HEK293T (cell line): Measurements from ENCODE around the gene BCR.

Experiments used
- CTCF ChIA-PET: fragments of 350-600 bp; formaldehyde crosslinking; extraction: SDS; loops from one replicate; lab custom pipeline; 2021; ENCODE audit warnings: antibody characterized with exemption, inconsistent platforms; lab: Yijun Ruan, JAX
- POLR2A ChIA-PET: fragments of 350-600 bp; formaldehyde crosslinking; extraction: SDS; loops from one replicate; lab custom pipeline; 2020; ENCODE audit warnings: antibody characterized with exemption, inconsistent platforms; lab: Yijun Ruan, JAX
- DNase-seq: peaks from one replicate; pipeline ENCODE4 v3.0.0; 2012; ENCODE audit warnings: mixed read lengths; ENCODE audit errors: extremely low spot score
- ARNT ChIP-seq: fragments of 450-650 bp; IDR thresholded peaks from 2 replicates; pipeline ENCODE4 v1.6.1; 2017; ENCODE audit warnings: mild to moderate bottlenecking
- BHLHE40 ChIP-seq: fragments of 450-650 bp; IDR thresholded peaks from 2 replicates; pipeline ENCODE4 v1.6.1; 2016; ENCODE audit warnings: mild to moderate bottlenecking, moderate library complexity, borderline replicate concordance
- CTBP1 ChIP-seq: fragments of 450-650 bp; IDR thresholded peaks from 2 replicates; pipeline ENCODE4 v1.6.1; 2016; ENCODE audit warnings: borderline replicate concordance
- ELF4 ChIP-seq: fragments of 450-650 bp; IDR thresholded peaks from 2 replicates; pipeline ENCODE4 v1.6.1; 2017; ENCODE audit warnings: antibody characterized with exemption
- FOXA1 ChIP-seq: fragments of 450-650 bp; IDR thresholded peaks from 2 replicates; pipeline ENCODE4 v1.6.1; 2016; ENCODE audit warnings: mild to moderate bottlenecking
- FOXK2 ChIP-seq: fragments of 450-650 bp; IDR thresholded peaks from 2 replicates; pipeline ENCODE4 v1.6.1; 2016; ENCODE audit warnings: mild to moderate bottlenecking
- FOXM1 ChIP-seq: fragments of 450-650 bp; IDR thresholded peaks from 2 replicates; pipeline ENCODE4 v1.6.1; 2017; ENCODE audit warnings: mild to moderate bottlenecking, borderline replicate concordance
- HDGF ChIP-seq: fragments of 450-650 bp; IDR thresholded peaks from 2 replicates; pipeline ENCODE4 v1.6.1; 2017; ENCODE audit warnings: antibody characterized with exemption, borderline replicate concordance
- L3MBTL2 ChIP-seq: fragments of 450-650 bp; conservative IDR thresholded peaks from 2 replicates; pipeline ENCODE4 v1.6.1; 2016; ENCODE audit warnings: mild to moderate bottlenecking
- LEF1 ChIP-seq: fragments of 450-650 bp; IDR thresholded peaks from 2 replicates; pipeline ENCODE4 v1.6.1; 2017; ENCODE audit warnings: mild to moderate bottlenecking, borderline replicate concordance
- NFRKB ChIP-seq: fragments of 450-650 bp; IDR thresholded peaks from 2 replicates; pipeline ENCODE4 v1.6.1; 2016; ENCODE audit warnings: mild to moderate bottlenecking, moderate library complexity
- PKNOX1 ChIP-seq: fragments of 450-650 bp; IDR thresholded peaks from 2 replicates; pipeline ENCODE4 v1.6.1; 2016
- SP1 ChIP-seq: fragments of 450-650 bp; IDR thresholded peaks from 2 replicates; pipeline ENCODE4 v1.6.1; 2017
- SUZ12 ChIP-seq: fragments of 450-650 bp; IDR thresholded peaks from 2 replicates; pipeline ENCODE4 v1.6.1; 2016; ENCODE audit warnings: mild to moderate bottlenecking
- TARDBP ChIP-seq: fragments of 450-650 bp; IDR thresholded peaks from 2 replicates; pipeline ENCODE4 v1.6.1; 2016
- ZNF384 ChIP-seq: fragments of 450-650 bp; IDR thresholded peaks from 2 replicates; pipeline ENCODE4 v1.6.1; 2016

The BCR gene

GRCh38 chr22:23351321-23351720, 171.0 kb downstream of the BCR start:
- no peak for DNase-seq
- POLR2A ChIA-PET, result no interaction called here
- CTCF ChIA-PET, result no interaction called here
- no peak for TF ChIP-seq LEF1
- TF ChIP-seq FOXA1, result no peak
- TF ChIP-seq HDGF, result no peak
- no peak for TF ChIP-seq ARNT
- TF ChIP-seq ELF4, result no peak
- TF ChIP-seq NFRKB, result no peak
- no peak for TF ChIP-seq CTBP1
- TF ChIP-seq PKNOX1, result no peak
- TF ChIP-seq FOXK2, result no peak
- TF ChIP-seq TARDBP, result no peak
- TF ChIP-seq SP1, result no peak
- TF ChIP-seq SUZ12, result no peak

DNA sequence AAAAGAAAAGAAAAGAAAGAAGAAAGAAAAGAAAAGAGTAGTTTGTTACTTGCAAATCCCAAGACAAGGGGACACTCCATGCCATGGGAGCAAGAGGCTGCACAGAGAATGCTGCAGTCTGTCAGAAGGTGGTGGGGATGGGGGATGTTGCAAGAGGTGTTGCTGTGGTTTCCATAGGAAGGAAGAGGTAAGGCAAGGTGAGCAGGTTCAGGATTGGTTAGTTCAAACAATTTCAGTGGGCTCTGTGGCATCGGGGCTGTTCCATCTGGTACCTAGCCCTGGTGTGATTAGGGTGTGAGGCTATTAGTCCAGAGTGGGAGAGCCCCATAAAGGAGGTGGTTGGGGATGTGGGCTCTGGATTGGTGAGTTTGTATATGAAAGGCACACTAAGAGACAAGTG, 172.7 kb downstream of the BCR start:
- DNase-seq, result no peak
- CTCF ChIA-PET, result no interaction called here
- POLR2A ChIA-PET, result no interaction called here
- TF ChIP-seq CTBP1, result no peak
- TF ChIP-seq FOXA1, result no peak
- TF ChIP-seq NFRKB, result no peak
- TF ChIP-seq ELF4, result no peak
- TF ChIP-seq L3MBTL2, result no peak
- no peak for TF ChIP-seq SP1
- no peak for TF ChIP-seq FOXM1
- TF ChIP-seq ARNT, result no peak
- TF ChIP-seq BHLHE40, result no peak
- TF ChIP-seq ZNF384, result no peak
- TF ChIP-seq TARDBP, result no peak
- TF ChIP-seq LEF1, result no peak
- no peak for TF ChIP-seq HDGF
- no peak for TF ChIP-seq PKNOX1
- no peak for TF ChIP-seq FOXK2
- TF ChIP-seq SUZ12, result no peak

- TF ChIP-seq LEF1, result no peak
- no peak for TF ChIP-seq NFRKB
- no peak for TF ChIP-seq PKNOX1
- no peak for TF ChIP-seq BHLHE40
- no peak for TF ChIP-seq SP1
- no peak for TF ChIP-seq TARDBP
- no peak for TF ChIP-seq HDGF
- TF ChIP-seq FOXK2, result no peak
- no peak for TF ChIP-seq FOXM1
- no peak for TF ChIP-seq CTBP1
- no peak for TF ChIP-seq ARNT
- TF ChIP-seq SUZ12, result no peak
- no peak for TF ChIP-seq L3MBTL2
- ChIA-PET CTCF (interaction anchor here (0.6 kb wide), 1 partner anchor 237 kb away, joined by 3 read pairs; no protein-coding TSS in a partner anchor), POLR2A (no interaction called here)
- DNase-seq, result no peak
Observed at GRCh38 chr22:23353696-23354095, 173.4 kb downstream of the BCR start.

- TF ChIP-seq L3MBTL2, result no peak
- TF ChIP-seq ZNF384, result no peak
- POLR2A ChIA-PET, result no interaction called here
- CTCF ChIA-PET, result no interaction called here
- DNase-seq, result no peak
Observed at GRCh38 chr22:23356094-23356493, 175.8 kb downstream of the BCR start.

GRCh38 chr22:23357053-23357452, 176.7 kb downstream of the BCR start:
- no peak for TF ChIP-seq HDGF
- TF ChIP-seq LEF1, result no peak
- no peak for TF ChIP-seq CTBP1
- no peak for TF ChIP-seq FOXM1
- no peak for TF ChIP-seq FOXK2
- TF ChIP-seq TARDBP, result no peak
- TF ChIP-seq SUZ12, result no peak
- no peak for TF ChIP-seq BHLHE40
- TF ChIP-seq ZNF384, result no peak
- TF ChIP-seq PKNOX1, result no peak
- no peak for TF ChIP-seq L3MBTL2
- no peak for TF ChIP-seq NFRKB
- DNase-seq, result no peak
- ChIA-PET CTCF (no interaction called here), POLR2A (no interaction called here)

DNA sequence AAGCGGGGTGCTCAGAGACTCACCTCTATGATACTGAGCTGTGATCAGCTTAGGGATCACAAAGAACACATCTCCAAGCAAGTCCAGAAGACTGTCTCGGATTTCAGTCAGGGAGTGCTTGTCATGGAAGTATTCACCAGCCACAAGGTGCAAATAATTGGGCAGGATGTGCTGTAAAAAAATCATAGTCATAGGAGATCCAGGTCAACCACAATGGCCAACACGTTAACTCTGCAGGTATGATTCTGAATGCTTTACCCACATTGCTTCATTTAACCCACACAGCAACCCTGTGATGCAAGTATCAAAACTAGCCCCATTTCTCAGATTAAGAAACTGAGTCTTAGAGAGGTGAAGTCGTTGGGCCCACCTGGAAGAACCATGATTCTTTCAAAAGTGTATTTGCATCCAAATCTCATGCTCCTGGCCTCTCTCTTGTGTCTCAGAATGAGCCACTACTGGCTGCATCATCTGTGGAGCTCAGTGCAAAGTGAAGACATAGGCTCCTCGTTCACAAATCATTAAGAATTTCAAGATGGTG, 179.3 kb downstream of the BCR start:
- no peak for DNase-seq
- ChIA-PET POLR2A (no interaction called here), CTCF (no interaction called here)
- TF ChIP-seq ZNF384 (no peak), PKNOX1 (no peak), SP1 (no peak), L3MBTL2 (no peak), BHLHE40 (no peak), ARNT (no peak), NFRKB (no peak), FOXM1 (no peak), ELF4 (no peak)
